Measurements from ENCODE around the gene TMEM134.

DNA sequence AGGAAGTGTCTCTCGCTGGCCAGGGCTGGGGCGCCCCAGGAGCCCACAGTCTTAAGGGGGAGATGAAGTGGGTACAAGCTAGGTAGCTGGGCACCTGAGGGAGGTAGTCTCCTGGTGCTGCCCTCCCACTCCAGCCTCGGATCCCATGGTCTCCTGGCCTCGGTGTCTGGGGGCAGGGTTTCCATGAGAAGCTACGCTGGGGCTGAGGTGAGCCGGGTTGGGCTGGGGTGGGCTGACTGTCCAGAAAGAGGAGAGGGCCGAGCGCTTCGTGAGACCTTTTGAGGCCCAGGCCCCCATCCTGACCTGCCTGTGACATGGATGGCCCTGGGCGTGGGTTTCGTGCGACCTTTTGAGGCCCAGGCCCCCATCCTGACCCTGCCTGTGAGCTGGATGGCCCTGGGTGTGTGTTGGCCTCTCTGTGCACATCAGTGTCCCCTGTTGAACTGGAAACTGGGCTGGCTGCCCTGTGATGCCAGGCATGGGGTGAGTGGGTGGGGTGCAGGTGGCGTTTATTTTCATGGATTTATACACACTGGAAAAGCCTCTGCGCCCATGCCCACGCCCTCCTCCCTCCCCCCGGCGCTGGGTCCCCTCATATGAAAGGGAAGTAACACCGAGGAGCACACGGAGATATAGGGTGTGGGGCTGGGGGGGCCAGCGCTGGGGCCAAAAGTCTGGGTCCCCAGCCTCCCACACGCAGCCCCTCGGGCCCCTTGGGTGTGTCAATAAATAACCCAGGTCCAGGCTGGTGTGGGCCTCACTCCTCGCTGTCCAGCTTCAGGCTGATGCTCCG, 22.4 kb upstream of the TMEM134 start:
- TF ChIP-seq, protein P1, sequence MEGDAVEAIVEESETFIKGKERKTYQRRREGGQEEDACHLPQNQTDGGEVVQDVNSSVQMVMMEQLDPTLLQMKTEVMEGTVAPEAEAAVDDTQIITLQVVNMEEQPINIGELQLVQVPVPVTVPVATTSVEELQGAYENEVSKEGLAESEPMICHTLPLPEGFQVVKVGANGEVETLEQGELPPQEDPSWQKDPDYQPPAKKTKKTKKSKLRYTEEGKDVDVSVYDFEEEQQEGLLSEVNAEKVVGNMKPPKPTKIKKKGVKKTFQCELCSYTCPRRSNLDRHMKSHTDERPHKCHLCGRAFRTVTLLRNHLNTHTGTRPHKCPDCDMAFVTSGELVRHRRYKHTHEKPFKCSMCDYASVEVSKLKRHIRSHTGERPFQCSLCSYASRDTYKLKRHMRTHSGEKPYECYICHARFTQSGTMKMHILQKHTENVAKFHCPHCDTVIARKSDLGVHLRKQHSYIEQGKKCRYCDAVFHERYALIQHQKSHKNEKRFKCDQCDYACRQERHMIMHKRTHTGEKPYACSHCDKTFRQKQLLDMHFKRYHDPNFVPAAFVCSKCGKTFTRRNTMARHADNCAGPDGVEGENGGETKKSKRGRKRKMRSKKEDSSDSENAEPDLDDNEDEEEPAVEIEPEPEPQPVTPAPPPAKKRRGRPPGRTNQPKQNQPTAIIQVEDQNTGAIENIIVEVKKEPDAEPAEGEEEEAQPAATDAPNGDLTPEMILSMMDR (IDR thresholded peaks at IDR 0.05), result no peak
- TF ChIP-seq EP300 (IDR thresholded peaks at IDR 0.05), result no peak
